GM10266 (cell line): ENCODE measurements around the gene UBB.
"Not testable (repeated sequence)": the region's sequence is repeated elsewhere in the genome, so short reads cannot be mapped to it uniquely, and the experiment has no call there.

Experiments
- DNase-seq: peaks from one replicate; pipeline ENCODE4 v3.0.0; 2012; ENCODE audit errors: extremely low spot score
- CTCF ChIP-seq: IDR thresholded peaks from 2 replicates; pipeline ENCODE4 v1.5.1; 2012; ENCODE audit warnings: mild to moderate bottlenecking, low read depth; ENCODE audit not compliant: control insufficient read depth, insufficient read depth; ENCODE audit errors: missing control alignments

UBB gene

GRCh38 chr17:16377941-16378341 is 3.0 kb upstream of the UBB start:
- no peak for TF ChIP-seq CTCF
- no peak for DNase-seq

DNA sequence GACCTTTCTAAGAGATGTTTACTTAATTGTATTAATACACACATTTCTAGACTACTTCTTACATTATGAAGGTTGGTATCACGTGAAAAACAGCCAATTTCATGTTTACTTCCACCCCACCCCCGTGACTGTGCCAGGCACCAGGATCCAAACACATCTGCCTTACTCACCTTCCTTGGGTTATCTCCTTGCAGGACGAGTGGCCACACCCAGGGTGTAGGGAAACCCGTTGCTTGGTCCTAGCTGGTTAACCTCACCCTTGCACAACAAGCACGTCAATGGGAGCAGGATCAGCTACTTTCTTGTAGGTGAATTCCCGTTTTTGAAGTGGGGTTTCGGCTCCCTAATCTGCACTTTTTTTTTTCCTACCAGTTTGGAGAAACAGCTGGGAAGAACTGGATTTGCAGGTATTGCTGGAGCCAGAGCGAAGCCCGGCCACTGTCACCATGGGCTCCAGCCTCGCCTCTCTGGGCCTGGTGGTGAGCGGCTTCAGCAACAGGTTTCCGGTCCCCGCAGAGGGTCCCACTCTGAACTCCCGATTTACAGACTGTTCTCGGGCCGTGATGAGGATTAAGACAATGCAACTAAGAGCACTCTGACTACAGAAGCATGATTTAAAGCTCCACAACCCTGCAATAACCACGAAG is 2.1 kb upstream of the UBB start:
- no peak for TF ChIP-seq CTCF
- DNase-seq: no peak

DNA sequence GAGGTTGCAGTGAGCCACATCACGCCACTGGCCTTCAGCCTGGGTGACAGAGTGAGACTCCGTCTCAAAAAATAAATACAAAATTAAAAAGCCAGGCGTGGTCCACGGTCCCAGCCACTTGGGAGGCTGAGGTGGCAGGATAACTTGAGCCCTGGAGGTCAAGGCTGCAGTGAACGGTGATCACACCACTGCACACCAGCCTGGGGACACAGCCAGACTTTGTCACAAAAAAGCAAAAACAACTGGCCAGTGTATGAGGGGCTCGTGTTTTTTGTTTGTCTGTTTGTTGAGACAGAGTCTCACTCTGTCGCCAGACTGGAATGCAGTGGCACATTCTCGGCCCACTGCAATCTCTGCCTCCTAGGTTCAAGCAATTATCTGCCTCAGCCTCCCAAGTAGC is 1.2 kb upstream of the UBB start:
- DNase-seq: no peak
- TF ChIP-seq CTCF: no peak

GRCh38 chr17:16381496-16381820 is 567 bp downstream of the UBB start:
- TF ChIP-seq CTCF: no peak
- DNase-seq: no peak

GRCh38 chr17:16383216-16383615 is 2.3 kb downstream of the UBB start:
- DNase-seq: no peak
- TF ChIP-seq CTCF: no peak

DNA sequence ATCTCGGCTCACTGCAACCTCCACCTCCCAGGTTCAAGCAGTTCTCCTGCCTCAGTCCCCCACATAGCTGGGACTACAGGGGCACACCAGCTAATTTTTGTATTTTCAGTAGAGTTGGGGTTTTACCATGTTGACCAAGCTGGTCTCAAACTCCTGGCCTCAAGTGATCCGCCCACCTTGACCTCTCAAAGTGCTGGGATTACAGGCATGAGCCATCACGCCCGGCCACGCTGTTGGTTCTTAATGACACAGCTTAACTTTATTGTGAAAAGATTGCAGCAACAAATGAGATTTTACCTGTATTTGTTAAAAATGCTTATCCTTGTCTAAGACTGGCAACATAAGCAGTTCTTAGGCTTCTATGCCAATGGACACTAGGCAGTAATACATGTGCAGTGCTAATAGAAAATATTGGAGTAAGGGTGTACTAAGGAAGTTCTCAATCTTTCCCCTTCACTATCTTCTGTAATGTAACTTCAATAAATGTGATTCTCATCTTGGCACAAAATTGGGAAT is 2.9 kb downstream of the UBB start:
- DNase-seq: no peak
- TF ChIP-seq CTCF: no peak

DNA sequence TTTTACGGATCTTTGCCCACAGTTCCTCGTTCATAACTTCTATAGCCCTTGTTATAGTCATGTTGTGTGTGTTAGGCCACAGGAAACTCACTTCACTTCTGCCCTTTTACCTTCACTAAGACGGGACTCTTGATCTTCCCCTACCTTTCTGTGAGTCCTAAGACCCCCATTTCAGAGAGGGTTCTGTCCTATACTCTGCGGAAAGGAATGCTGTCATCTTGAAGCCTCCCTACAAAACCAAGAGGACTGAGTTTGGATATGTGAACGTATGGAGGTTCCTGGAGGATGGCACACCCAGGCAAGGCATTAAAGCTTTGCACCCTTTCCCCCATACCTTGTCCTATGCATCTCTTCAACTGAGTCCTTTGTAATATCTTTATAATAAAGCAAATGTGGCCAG is 3.7 kb downstream of the UBB start:
- no peak for TF ChIP-seq CTCF
- DNase-seq: no peak

- not testable (repeated sequence) for DNase-seq
These were observed 5.2 kb downstream of the UBB start for GRCh38 chr17:16386126-16386507.
